GM21619 (cell line): ENCODE data around the gene FRK.
"Not testable (repeated sequence)": the region's sequence is repeated elsewhere in the genome, so short reads cannot be mapped to it uniquely, and the experiment has no call there.

Experiments
- ATAC-seq: cut with Tn5 transposase; IDR thresholded peaks from one replicate; pipeline ENCODE4 v1.9.1; 2021; ENCODE audit not compliant: unreplicated experiment

The FRK gene, protein sequence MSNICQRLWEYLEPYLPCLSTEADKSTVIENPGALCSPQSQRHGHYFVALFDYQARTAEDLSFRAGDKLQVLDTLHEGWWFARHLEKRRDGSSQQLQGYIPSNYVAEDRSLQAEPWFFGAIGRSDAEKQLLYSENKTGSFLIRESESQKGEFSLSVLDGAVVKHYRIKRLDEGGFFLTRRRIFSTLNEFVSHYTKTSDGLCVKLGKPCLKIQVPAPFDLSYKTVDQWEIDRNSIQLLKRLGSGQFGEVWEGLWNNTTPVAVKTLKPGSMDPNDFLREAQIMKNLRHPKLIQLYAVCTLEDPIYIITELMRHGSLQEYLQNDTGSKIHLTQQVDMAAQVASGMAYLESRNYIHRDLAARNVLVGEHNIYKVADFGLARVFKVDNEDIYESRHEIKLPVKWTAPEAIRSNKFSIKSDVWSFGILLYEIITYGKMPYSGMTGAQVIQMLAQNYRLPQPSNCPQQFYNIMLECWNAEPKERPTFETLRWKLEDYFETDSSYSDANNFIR

DNA sequence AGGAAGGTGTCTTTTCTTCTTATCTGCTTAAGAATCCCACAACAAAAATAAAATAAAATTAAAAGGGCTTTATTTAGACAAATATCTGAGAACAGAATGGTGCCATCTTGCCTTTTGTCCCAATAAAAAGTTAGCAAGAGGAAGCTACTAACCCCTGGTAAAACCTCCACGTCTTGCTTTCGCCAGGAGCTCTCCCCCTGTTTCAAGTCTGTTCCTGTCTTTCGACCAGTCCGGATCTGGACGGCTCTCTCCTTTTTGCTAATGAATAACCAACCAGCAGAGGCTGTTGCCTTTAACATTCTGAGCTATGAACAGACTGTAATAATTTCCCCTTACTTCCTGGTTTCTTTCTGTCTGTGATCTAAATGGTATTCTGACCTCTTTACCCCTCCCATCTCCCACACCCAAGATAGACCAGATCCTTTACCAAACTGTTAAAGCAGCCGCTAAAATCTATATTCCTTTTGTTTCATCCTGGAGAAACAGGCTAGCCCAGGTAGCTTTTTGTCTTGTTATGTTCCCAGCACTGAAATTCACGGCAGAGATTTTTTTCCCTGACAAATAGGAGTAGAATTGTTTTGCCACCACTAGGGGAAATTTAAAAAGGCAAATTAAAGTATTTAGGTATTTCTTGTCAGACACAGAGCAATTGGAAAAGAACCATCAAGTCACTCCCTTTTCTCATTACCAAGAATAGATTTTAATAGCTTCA lies at the start of gene FRK:
Gene FRK (minus strand): TSS at position 320 of the 712 bp plus-strand sequence. CDS start 580 bp downstream, outside the sequence.
- peak; percentile 54 for ATAC-seq

DNA sequence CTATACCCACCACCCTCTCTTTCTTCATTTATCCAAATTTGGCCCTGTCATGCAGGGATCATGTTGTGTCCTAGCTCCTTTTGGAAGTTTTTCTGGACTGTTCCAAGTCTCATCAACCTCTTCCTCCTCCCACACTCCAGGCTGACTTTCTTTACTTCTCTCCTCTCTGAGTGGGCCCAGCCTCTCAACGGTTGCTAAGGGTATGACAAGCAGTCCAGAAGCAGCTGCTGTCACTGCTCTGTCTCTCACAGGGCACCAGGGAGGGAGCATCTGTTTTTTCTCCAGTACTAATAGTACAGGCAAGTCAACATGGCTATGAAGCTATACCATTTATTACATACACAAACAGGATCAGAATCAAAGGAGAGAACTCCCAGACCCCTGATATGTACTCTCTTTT lies 48.1 kb upstream of the FRK start:
- ATAC-seq = no peak

DNA sequence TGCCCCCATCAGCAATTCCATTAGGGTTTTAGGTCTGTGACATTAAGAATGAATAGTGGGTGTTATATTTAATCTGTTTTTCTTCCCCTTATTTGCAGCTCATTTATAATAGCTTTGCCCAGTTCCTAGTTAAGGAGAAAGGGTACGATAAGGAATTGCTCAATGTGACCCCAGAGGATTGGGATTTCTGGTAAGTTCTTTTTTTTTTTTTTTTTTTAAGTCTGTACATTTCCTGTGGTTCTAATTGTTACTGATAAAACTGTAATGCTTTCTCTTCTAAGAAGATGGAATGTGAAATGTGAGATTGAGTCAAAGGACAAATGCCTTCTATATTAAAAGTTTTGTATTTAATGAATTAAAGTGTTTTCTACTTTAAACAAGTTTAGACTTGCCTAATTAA lies 45.5 kb upstream of the FRK start:
- ATAC-seq = no peak

DNA sequence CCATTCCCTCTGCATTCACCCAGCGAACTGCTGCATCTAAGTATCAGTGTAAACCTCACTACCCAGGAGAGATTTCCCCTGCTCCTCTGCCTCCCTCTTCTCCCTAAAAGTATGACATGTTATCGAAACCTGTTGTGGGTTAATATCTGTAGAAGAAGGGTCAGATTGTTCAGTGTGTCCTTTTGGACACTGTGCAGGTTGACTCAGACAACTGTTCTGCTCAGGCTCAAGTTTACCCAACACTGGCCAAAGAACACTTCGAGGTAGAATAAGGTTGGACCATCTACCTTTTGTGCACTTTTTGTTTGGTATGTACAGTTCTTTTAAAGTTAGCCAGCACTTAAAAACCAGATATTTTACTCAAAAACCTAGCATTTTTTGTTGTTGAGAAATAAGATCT lies 44.6 kb upstream of the FRK start:
- no peak for ATAC-seq

DNA sequence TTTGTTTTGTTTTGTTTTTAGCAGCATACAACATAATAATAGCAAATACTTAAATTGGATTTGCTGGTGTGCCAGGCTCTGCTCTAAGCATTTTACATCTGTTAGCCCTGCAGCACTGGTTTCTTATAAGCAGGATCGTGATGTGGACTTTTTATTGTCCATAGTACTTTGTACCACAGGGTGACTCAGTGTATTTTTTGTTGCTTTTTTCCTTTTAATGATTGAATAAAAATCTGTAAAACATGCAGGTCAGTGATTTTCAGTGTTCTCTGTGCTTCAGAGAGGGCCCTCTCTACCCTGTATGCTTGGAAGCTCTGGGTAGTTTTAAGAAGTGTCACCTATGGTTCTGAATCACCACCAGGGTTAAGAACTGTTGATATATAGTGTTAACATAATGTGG lies 43.9 kb upstream of the FRK start:
- no peak for ATAC-seq

- ATAC-seq = no peak
Observed at GRCh38 chr6:116102873-116103272, 42.2 kb upstream of the FRK start.

- ATAC-seq = no peak
Observed at GRCh38 chr6:116101790-116102189, 41.1 kb upstream of the FRK start.

DNA sequence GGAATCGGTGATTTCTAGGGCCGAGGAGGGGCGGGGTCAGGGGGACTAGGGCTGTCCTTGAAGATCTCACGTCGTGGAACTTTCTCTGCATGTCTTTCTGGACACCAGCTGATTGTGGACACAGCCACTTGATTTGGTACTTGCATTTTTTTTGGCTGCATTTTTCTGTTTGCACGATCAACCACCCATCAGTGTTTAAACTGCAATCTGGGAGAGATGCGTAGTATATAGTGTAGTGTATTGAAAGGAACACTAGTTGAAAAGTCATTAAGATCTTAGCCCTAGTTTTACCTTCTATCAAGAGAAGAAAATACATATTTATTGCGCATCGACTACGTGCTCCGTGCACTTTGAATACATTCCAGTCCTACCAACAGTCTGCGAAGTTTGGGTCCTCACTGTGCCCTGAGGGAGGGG lies 40.6 kb upstream of the FRK start:
- ATAC-seq = no peak

- peak; percentile 81 for ATAC-seq
Observed at GRCh38 chr6:116100419-116101301, 40.0 kb upstream of the FRK start, which contains the start of gene NT5DC1. Gene NT5DC1 (plus strand): TSS chr6:116100853. CDS start chr6:116100931, 78 bp downstream.

- no peak for ATAC-seq
Observed at GRCh38 chr6:116099036-116099435, 38.3 kb upstream of the FRK start.

- ATAC-seq = no peak
Observed at GRCh38 chr6:116096979-116097816, 36.5 kb upstream of the FRK start.

- ATAC-seq = not testable (repeated sequence)
Observed at GRCh38 chr6:116096048-116096759, 35.5 kb upstream of the FRK start.

- ATAC-seq = no peak
Observed at GRCh38 chr6:116094041-116094440, 33.4 kb upstream of the FRK start.

GRCh38 chr6:116090251-116090650 lies 29.6 kb upstream of the FRK start:
- ATAC-seq = peak; percentile 59

- no peak for ATAC-seq
Observed at GRCh38 chr6:116088946-116089345, 28.3 kb upstream of the FRK start.

- peak; percentile 96 for ATAC-seq
Observed at GRCh38 chr6:116087437-116088027, 26.8 kb upstream of the FRK start.

DNA sequence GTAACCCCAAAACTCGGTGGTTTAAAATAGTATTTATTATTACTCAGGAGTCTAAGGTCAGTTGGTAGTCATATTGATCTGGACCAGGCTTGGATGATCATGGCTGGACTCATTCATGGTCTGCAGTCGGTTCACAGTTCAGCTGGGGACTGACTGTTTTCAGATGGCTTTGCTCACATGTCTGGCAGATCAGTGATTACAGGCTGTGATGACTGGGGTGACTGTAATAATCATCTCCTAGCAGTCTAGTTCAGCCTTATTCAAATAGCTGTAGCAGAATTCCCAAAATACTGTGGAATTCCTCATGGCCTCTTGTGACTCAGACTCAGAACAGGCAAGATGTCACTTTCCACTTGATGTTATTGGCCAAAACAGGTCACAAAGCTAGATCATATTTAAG lies 23.6 kb upstream of the FRK start:
- ATAC-seq = no peak

- ATAC-seq = no peak
Observed at GRCh38 chr6:116083052-116083451, 22.4 kb upstream of the FRK start.

DNA sequence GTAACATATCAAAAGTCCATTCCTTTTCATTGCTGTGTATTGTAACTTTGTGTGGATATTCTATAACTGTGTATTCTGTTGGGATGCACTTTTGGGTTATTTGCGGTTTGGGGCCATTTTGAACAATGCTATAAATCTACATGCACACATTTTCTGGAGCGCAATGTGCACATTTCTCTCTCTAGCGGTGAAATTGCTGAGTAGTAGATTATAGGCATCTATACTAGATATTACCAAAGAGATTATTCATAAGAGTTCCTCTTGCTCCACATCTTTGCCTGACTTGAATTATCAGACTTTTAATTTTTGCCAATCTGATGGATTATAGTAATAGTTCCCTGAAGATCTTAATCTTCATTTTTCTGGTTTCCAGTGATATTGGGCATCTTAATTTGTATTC lies 18.3 kb upstream of the FRK start:
- no peak for ATAC-seq
